ENCODE results near the gene COL25A1. TPM values are rescaled to one million over a fixed set of nuclear protein-coding genes. Genes with fewer than 3 reads are reported as not detected.
A peak's percentile ranks its signal among the peaks of the same experiment; 100 is the strongest.

The COL25A1 gene
- total RNA-seq, 4 donors from 2014 or later, result 0.06 to 0.53 (median 0.23) TPM

DNA sequence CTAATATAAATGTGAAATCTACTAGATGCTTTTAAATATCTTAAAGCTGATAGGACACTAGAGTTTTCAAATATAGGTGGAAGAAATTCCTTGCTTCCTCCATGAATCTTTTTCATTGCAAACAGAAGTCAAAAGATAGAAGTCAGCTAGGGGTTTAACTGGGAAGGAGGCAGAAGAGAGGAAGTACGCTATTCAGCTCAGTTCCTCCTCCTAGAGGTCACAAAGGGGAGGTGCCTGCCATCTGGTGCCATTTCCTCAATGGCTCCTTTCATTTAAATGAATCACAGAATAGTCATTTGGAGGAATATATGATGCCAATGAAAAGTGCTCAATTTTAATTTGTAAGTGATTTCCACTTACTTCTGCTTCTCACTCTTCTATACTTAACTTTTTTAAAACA is 8.5 kb downstream of the COL25A1 start:
- intact Hi-C loops (cut with DNase I), result no loop called here
- H3K27me3 ChIP-seq, result peaks cover 0 to 8% (median 0%) of the 10 kb centered on the region in 4 donors
- H3K27ac ChIP-seq, result no peak overlapping the region
- no peaks in the 10 kb centered on the region for H3K36me3 ChIP-seq
- no peak for DNase-seq
- TF ChIP-seq, protein P1, sequence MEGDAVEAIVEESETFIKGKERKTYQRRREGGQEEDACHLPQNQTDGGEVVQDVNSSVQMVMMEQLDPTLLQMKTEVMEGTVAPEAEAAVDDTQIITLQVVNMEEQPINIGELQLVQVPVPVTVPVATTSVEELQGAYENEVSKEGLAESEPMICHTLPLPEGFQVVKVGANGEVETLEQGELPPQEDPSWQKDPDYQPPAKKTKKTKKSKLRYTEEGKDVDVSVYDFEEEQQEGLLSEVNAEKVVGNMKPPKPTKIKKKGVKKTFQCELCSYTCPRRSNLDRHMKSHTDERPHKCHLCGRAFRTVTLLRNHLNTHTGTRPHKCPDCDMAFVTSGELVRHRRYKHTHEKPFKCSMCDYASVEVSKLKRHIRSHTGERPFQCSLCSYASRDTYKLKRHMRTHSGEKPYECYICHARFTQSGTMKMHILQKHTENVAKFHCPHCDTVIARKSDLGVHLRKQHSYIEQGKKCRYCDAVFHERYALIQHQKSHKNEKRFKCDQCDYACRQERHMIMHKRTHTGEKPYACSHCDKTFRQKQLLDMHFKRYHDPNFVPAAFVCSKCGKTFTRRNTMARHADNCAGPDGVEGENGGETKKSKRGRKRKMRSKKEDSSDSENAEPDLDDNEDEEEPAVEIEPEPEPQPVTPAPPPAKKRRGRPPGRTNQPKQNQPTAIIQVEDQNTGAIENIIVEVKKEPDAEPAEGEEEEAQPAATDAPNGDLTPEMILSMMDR (IDR thresholded peaks at IDR 0.05), result peak in 2 of 6 experiments; percentile 19 to 47
- TF ChIP-seq POLR2A (IDR thresholded peaks at IDR 0.05), result no peak
- no peaks in the 10 kb centered on the region for H3K4me1 ChIP-seq
- WGBS, 2 donors, result 48 to 65% methylated on average over 1 of the region's 1 CpG
- H3K9me3 ChIP-seq, result no peaks in the 10 kb centered on the region
- no peak overlapping the region for H3K4me3 ChIP-seq

DNA sequence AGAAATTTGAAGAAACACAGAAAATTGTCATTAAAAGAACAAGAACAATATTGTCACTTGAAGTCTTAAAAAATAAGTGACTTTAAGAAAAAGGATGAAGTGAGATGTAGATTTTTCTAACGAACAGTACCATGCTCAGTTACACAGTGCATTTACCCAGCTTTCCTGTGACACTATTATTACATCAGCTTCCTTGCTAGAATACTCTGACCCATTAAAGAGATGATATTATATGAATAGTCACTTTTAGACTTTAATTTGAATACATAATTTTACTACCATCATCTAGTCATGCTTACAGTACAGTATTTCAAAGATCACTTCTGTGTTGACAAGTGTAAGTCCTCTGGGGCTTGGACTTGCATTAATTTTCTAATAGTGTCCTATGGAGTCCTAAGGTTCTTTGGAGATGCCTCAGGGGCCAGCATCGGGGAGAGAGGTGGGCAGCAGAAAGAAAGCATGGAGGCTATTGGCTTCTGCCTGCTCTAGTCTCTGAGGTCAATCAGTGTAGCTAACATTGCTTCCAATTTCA is 10.7 kb downstream of the COL25A1 start:
- intact Hi-C loops (cut with DNase I), result no loop called here
- Histone ChIP-seq H3K4me1 (no peaks in the 10 kb centered on the region), H3K9me3 (no peaks in the 10 kb centered on the region), H3K27ac (no peak overlapping the region), H3K27me3 (no peaks in the 10 kb centered on the region), H3K4me3 (no peak overlapping the region), H3K36me3 (no peaks in the 10 kb centered on the region)
- DNase-seq, result no peak
- TF ChIP-seq, protein P1 (IDR thresholded peaks at IDR 0.05), result no peak
- TF ChIP-seq POLR2A (IDR thresholded peaks at IDR 0.05), result no peak
- 66 to 85% methylated on average over 2 of the region's 2 CpGs for WGBS, 2 donors

DNA sequence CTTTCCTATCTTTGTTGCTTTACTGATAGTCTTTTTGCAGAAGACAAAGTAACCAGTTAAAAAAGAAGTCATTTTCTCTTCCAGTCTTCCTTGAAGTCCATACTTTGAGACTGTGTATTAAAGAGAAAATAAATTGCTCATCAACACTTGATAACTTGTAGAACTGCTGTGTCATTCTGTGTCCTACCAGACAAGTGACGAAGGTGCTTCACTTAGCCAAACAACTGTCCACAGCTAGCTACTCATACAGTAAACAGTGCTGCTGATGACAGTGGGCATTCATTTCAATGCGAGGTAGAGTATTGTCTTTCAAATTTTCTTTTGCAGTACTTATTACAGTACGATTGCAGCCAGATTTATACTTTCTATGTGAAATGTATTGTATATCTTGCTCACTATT is 11.5 kb downstream of the COL25A1 start:
- WGBS, 2 donors, result 91% methylated on average over 3 of the region's 3 CpGs
- no peaks in the 10 kb centered on the region for H3K4me1 ChIP-seq
- TF ChIP-seq POLR2A (IDR thresholded peaks at IDR 0.05), result no peak
- TF ChIP-seq, protein P1 (IDR thresholded peaks at IDR 0.05), result no peak
- H3K4me3 ChIP-seq, result no peak overlapping the region
- H3K27me3 ChIP-seq, result no peaks in the 10 kb centered on the region
- no peaks in the 10 kb centered on the region for H3K36me3 ChIP-seq
- H3K9me3 ChIP-seq, result no peaks in the 10 kb centered on the region
- no peak for DNase-seq
- intact Hi-C loops (cut with DNase I), result no loop called here
- H3K27ac ChIP-seq, result no peak overlapping the region

DNA sequence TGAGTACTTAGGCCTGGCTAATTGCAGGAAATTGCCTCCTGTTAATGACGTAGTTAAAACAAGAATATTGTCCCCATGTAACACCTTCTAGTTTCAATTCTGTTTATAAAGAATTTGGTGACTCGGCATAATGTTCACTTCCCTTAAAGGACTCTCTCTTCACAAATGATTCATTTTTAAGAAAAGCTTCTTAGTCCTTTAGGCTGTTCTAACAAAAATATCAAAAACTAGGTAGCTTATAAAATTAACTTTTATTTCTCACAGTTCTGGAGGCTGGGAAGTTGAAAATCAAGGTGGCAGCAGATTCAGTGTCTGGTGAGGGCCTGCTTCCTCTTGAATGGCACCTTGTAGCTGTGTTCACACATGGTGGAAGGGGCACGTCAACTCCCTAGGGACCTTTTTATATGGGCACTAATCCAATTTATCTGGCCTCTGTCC is 23.8 kb downstream of the COL25A1 start:
- Histone ChIP-seq H3K4me1 (no peaks in the 10 kb centered on the region), H3K4me3 (no peak overlapping the region), H3K36me3 (no peaks in the 10 kb centered on the region), H3K27me3 (no peaks in the 10 kb centered on the region), H3K27ac (no peak overlapping the region), H3K9me3 (no peaks in the 10 kb centered on the region)
- DNase-seq, result no peak
- TF ChIP-seq POLR2A (IDR thresholded peaks at IDR 0.05), result no peak
- TF ChIP-seq, protein P1 (IDR thresholded peaks at IDR 0.05), result no peak
- intact Hi-C loops (cut with DNase I), result no loop called here
- WGBS, 2 donors, result 47 to 57% methylated on average over 3 of the region's 3 CpGs

DNA sequence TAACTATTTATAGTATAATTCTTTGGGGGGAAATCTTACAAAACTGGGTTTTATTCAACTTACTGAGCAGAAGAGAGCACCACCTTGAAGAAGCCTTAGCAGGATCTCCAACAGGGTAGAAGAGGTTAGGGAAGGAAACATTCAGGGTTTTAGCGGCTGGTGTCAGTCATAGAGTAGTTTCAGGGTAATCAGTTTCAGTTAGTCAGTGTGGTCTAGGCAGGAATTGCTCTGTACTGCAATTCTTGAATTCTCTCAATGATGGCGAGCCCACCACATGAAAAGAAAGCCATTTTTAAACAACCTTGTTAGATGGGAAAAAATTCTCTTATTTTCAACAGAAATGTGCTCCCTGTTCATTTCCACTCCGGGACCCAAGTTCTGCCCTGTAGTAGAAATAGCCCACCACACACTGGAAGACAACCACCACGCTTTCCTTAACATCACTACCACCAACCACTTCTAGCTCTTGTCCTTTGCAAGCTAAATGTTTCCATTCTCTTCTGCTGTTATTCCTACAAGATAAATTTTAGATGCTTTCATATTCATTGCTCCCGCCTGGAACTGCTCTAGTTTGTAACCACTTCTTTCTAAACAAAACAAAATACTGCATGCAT is 25.9 kb downstream of the COL25A1 start:
- Histone ChIP-seq H3K4me1 (no peaks in the 10 kb centered on the region), H3K36me3 (no peaks in the 10 kb centered on the region), H3K27ac (no peak overlapping the region), H3K9me3 (no peaks in the 10 kb centered on the region), H3K27me3 (no peaks in the 10 kb centered on the region), H3K4me3 (no peak overlapping the region)
- DNase-seq, result no peak
- 82 to 84% methylated on average over 5 of the region's 5 CpGs for WGBS, 2 donors
- TF ChIP-seq, protein P1 (IDR thresholded peaks at IDR 0.05), result no peak
- no peak for TF ChIP-seq POLR2A (IDR thresholded peaks at IDR 0.05)
- intact Hi-C loops (cut with DNase I), result no loop called here
